Muscle of leg (tissue), 11 donors: ENCODE data around the gene TNFRSF21. TPM values are rescaled to one million over a fixed set of nuclear protein-coding genes. Genes with fewer than 3 reads are reported as not detected.

Experiments used
- DNase-seq: peaks from one replicate; pipeline ENCODE4 v3.0.0; 2013
- H3K27ac ChIP-seq: one replicate; pipeline ENCODE4 v1.5.1; 2013; ENCODE audit warnings: mild to moderate bottlenecking, low read length, control low read depth
- H3K27me3 ChIP-seq: one replicate; pipeline ENCODE4 v1.6.1; 2013; ENCODE audit warnings: low read length; ENCODE audit not compliant: control insufficient read depth, insufficient read depth
- H3K36me3 ChIP-seq: one replicate; pipeline ENCODE4 v1.6.1; 2013; ENCODE audit warnings: low read length; ENCODE audit not compliant: control insufficient read depth, insufficient read depth
- H3K4me1 ChIP-seq: one replicate; pipeline ENCODE4 v1.6.1; 2013; ENCODE audit warnings: low read length; ENCODE audit not compliant: control insufficient read depth, insufficient read depth
- H3K4me3 ChIP-seq: one replicate; pipeline ENCODE4 v1.5.1; 2013; ENCODE audit warnings: low read length, control low read depth
- H3K9me3 ChIP-seq: replicated peaks from 2 replicates; pipeline ENCODE4 v1.6.1; 2013; ENCODE audit warnings: low read depth, low read length; ENCODE audit not compliant: control insufficient read depth
- whole genome bisulfite sequencing: methylation state at CpG from one replicate; pipeline ENCODE4 v1.1.5; 2013; ENCODE audit warnings: missing lambda C conversion rate; ENCODE audit not compliant: insufficient coverage; 5-methylcytosine and 5-hydroxymethylcytosine counted together
- polyA plus RNA-seq, 8 donors: library from polyadenylated mRNA; unstranded; fragments of 120-200 nt; gene quantifications; one replicate each; pipeline versions ENCODE4 v1.2.1 to v1.2.3, GENCODE V29; 2013; ENCODE audit warnings: inconsistent platforms in 1 of 8, low replicate concordance in 1 of 8; ENCODE audit not compliant: insufficient read length in 8 of 8, insufficient read depth in 1 of 8
- total RNA-seq: library from RNA; stranded (reverse); fragments of 120-200 nt; gene quantifications from one replicate; pipeline ENCODE4 v1.2.4, GENCODE V29; 2013

Gene TNFRSF21
- total and polyA plus RNA-seq, 9 donors: 10.2 to 27.9 (median 23.2) TPM

- Histone ChIP-seq H3K4me3 (no peak overlapping the region), H3K4me1 (peaks cover 26% of the 10 kb centered on the region), H3K27me3 (no peaks in the 10 kb centered on the region), H3K36me3 (no peaks in the 10 kb centered on the region), H3K27ac (peak overlapping the region; percentile 68), H3K9me3 (no peaks in the 10 kb centered on the region)
- no CpG with 5 or more reads among the region's 2 CpGs for WGBS
- peak; percentile 21 for DNase-seq
Measured at GRCh38 chr6:47246551-47246950, 63.2 kb downstream of the TNFRSF21 start.

GRCh38 chr6:47245745-47246371, 63.8 kb downstream of the TNFRSF21 start:
- no peak for DNase-seq
- Histone ChIP-seq H3K4me1 (peaks cover 26% of the 10 kb centered on the region), H3K4me3 (no peak overlapping the region), H3K27ac (no peak overlapping the region), H3K27me3 (no peaks in the 10 kb centered on the region), H3K36me3 (no peaks in the 10 kb centered on the region), H3K9me3 (no peaks in the 10 kb centered on the region)
- WGBS: no CpG with 5 or more reads among the region's 2 CpGs

- H3K27ac ChIP-seq: peak overlapping the region; percentile 62
- no peaks in the 10 kb centered on the region for H3K9me3 ChIP-seq
- DNase-seq: peak; percentile 90
- 9% methylated on average over 8 of the region's 14 CpGs for WGBS
- H3K36me3 ChIP-seq: no peaks in the 10 kb centered on the region
- peaks cover 16% of the 10 kb centered on the region for H3K4me1 ChIP-seq
- no peaks in the 10 kb centered on the region for H3K27me3 ChIP-seq
- H3K4me3 ChIP-seq: no peak overlapping the region
Measured at GRCh38 chr6:47242483-47243386, 67.0 kb downstream of the TNFRSF21 start.

- DNase-seq: peak; percentile 49
- no CpG with 5 or more reads among the region's 4 CpGs for WGBS
- Histone ChIP-seq H3K9me3 (no peaks in the 10 kb centered on the region), H3K27ac (peak overlapping the region; percentile 62), H3K27me3 (no peaks in the 10 kb centered on the region), H3K36me3 (no peaks in the 10 kb centered on the region), H3K4me1 (peaks cover 12% of the 10 kb centered on the region), H3K4me3 (no peak overlapping the region)
Measured at GRCh38 chr6:47241742-47242482, 67.8 kb downstream of the TNFRSF21 start.

GRCh38 chr6:47240277-47240890, 69.3 kb downstream of the TNFRSF21 start:
- Histone ChIP-seq H3K4me3 (no peak overlapping the region), H3K9me3 (no peaks in the 10 kb centered on the region), H3K27me3 (no peaks in the 10 kb centered on the region), H3K4me1 (peaks cover 19% of the 10 kb centered on the region), H3K36me3 (no peaks in the 10 kb centered on the region), H3K27ac (no peak overlapping the region)
- no peak for DNase-seq
- no CpG with 5 or more reads among the region's 5 CpGs for WGBS

GRCh38 chr6:47239546-47239945, 70.2 kb downstream of the TNFRSF21 start:
- Histone ChIP-seq H3K27ac (no peak overlapping the region), H3K4me1 (peaks cover 19% of the 10 kb centered on the region), H3K4me3 (no peak overlapping the region), H3K36me3 (peaks cover under 1% of the 10 kb centered on the region), H3K27me3 (no peaks in the 10 kb centered on the region), H3K9me3 (no peaks in the 10 kb centered on the region)
- 80% methylated on average over 1 of the region's 2 CpGs for WGBS
- DNase-seq: no peak

- H3K4me1 ChIP-seq: peaks cover 19% of the 10 kb centered on the region
- no CpG with 5 or more reads among the region's 1 CpG for WGBS
- H3K9me3 ChIP-seq: no peaks in the 10 kb centered on the region
- no peak overlapping the region for H3K4me3 ChIP-seq
- DNase-seq: no peak
- H3K36me3 ChIP-seq: peaks cover 7% of the 10 kb centered on the region
- no peaks in the 10 kb centered on the region for H3K27me3 ChIP-seq
- H3K27ac ChIP-seq: no peak overlapping the region
Measured at GRCh38 chr6:47238456-47238995, 71.2 kb downstream of the TNFRSF21 start.

- H3K27ac ChIP-seq: no peak overlapping the region
- peaks cover 9% of the 10 kb centered on the region for H3K36me3 ChIP-seq
- no peaks in the 10 kb centered on the region for H3K9me3 ChIP-seq
- no peak overlapping the region for H3K4me3 ChIP-seq
- WGBS: no CpG with 5 or more reads among the region's 5 CpGs
- H3K27me3 ChIP-seq: no peaks in the 10 kb centered on the region
- H3K4me1 ChIP-seq: peaks cover 13% of the 10 kb centered on the region
- DNase-seq: no peak
Measured at GRCh38 chr6:47237196-47237595, 72.5 kb downstream of the TNFRSF21 start.

GRCh38 chr6:47235964-47236760, 73.5 kb downstream of the TNFRSF21 start:
- H3K4me1 ChIP-seq: peaks cover 9% of the 10 kb centered on the region
- 62% methylated on average over 4 of the region's 8 CpGs for WGBS
- no peaks in the 10 kb centered on the region for H3K9me3 ChIP-seq
- H3K27ac ChIP-seq: no peak overlapping the region
- peak; percentile 20 for DNase-seq
- H3K36me3 ChIP-seq: peaks cover 15% of the 10 kb centered on the region
- H3K27me3 ChIP-seq: no peaks in the 10 kb centered on the region
- no peak overlapping the region for H3K4me3 ChIP-seq
